HCT116 (cell line): ENCODE data around the gene ACVR1B. TPM values are rescaled to one million over a fixed set of nuclear protein-coding genes. Genes with fewer than 3 reads are reported as not detected.

ENCODE experiments used
- ATAC-seq: fragments of 200-7000 bp; cut with Tn5 transposase; 2 replicates; pipeline ENCODE4 v1.9.1; 2020; ENCODE audit warnings: mild to moderate bottlenecking, moderate library complexity
- BruUV-seq: library from RNA; stranded (reverse); fragments of 400-500 nt; replicated peaks from 2 replicates; lab custom pipeline; 2021; lab: Mats Ljungman, UMichigan
- CTCF ChIA-PET: fragments of 300-600 bp; sonication (Branson Sonifier 250); formaldehyde crosslinking; loops from one replicate; lab custom pipeline; 2021; ENCODE audit warnings: antibody characterized with exemption; lab: Charles Lee
- POLR2A ChIA-PET: fragments of 300-600, 350-600 bp; sonication (Branson Sonifier 250); formaldehyde crosslinking; loops from one replicate; lab custom pipeline; 2021; ENCODE audit warnings: antibody characterized with exemption; lab: Charles Lee
- RAD21 ChIA-PET, 2 experiments: fragments of 300-600 bp; sonication (Branson Sonifier 250); formaldehyde crosslinking; loops; one replicate each; lab custom pipeline; 2023; ENCODE audit warnings: low total read pairs in 2 of 2; ENCODE audit not compliant: uncharacterized antibody in 2 of 2, unreplicated experiment in 2 of 2, low non-redundant PET in 1 of 2; lab: Charles Lee
- DNase-seq: peaks from one replicate; pipeline ENCODE4 v3.0.0-alpha.2; 2010; ENCODE audit warnings: low read depth, low spot score
- H2AFZ ChIP-seq: fragments of 200-600 bp; shearing (Covaris generic), sonication (generic); 2 replicates; pipeline ENCODE4 v1.6.1; 2017; ENCODE audit warnings: low read depth, mixed run types, mixed read lengths, antibody characterized with exemption, low read length; ENCODE audit not compliant: poor library complexity, severe bottlenecking
- H3K27ac ChIP-seq: 2 replicates; pipeline ENCODE4 v1.5.1; 2012; ENCODE audit warnings: low read depth, low read length
- H3K27me3 ChIP-seq: fragments of 200-600 bp; sonication (generic); 2 replicates; pipeline ENCODE4 v1.6.1; 2016; ENCODE audit warnings: mixed run types, low read length, mixed read lengths; ENCODE audit not compliant: insufficient read depth
- H3K36me3 ChIP-seq, 2 experiments: fragments of 200-500 bp in 1 of 2; fragments of 200-600 bp in 1 of 2; sonication (Bioruptor generic) in 1 of 2; sonication (generic) in 1 of 2; 2 replicates each; pipeline versions ENCODE4 v1.5.1 to v1.6.1; 2014 to 2016; ENCODE audit warnings: low read length in 2 of 2, inconsistent platforms in 1 of 2, mixed read lengths in 1 of 2, mixed run types in 1 of 2; ENCODE audit not compliant: insufficient read depth in 2 of 2, control insufficient read depth in 1 of 2
- H3K4me1 ChIP-seq, 2 experiments: fragments of 200-600 bp in 1 of 2; sonication (generic) in 1 of 2; 2 replicates each; pipeline versions ENCODE4 v1.5.1 to v1.6.1; 2012 to 2017; ENCODE audit warnings: low read length in 2 of 2, inconsistent platforms in 1 of 2, mild to moderate bottlenecking in 1 of 2, mixed read lengths in 1 of 2, mixed run types in 1 of 2, moderate library complexity in 1 of 2; ENCODE audit not compliant: insufficient read depth in 2 of 2, control insufficient read depth in 1 of 2
- H3K4me2 ChIP-seq: fragments of 200-600 bp; sonication (generic); 2 replicates; pipeline ENCODE4 v1.6.1; 2017; ENCODE audit warnings: mixed run types, low read length, mixed read lengths
- H3K4me3 ChIP-seq, 2 experiments: fragments of 200-600 bp in 1 of 2; sonication (generic) in 1 of 2; replicated peaks in 1 of 2; 2 replicates each; pipeline ENCODE4 v1.5.1; 2011 to 2016; ENCODE audit warnings: low read length in 2 of 2, control low read depth in 1 of 2, low read depth in 1 of 2, mild to moderate bottlenecking in 1 of 2, mixed read lengths in 1 of 2, mixed run types in 1 of 2
- H3K79me2 ChIP-seq: fragments of 200-600 bp; sonication (generic); 2 replicates; pipeline ENCODE4 v1.6.1; 2017; ENCODE audit warnings: mild to moderate bottlenecking, mixed run types, low read length, moderate library complexity, mixed read lengths; ENCODE audit not compliant: insufficient read depth
- H3K9ac ChIP-seq: fragments of 200-600 bp; sonication (generic); 2 replicates; pipeline ENCODE4 v1.6.1; 2016; ENCODE audit warnings: low read length, mixed read lengths
- H3K9me2 ChIP-seq: fragments of 200-600 bp; sonication (generic), shearing (Covaris generic); 2 replicates; pipeline ENCODE4 v1.6.1; 2017; ENCODE audit warnings: mixed run types, mild to moderate bottlenecking, moderate library complexity; ENCODE audit not compliant: insufficient read depth
- H3K9me3 ChIP-seq, 2 experiments: fragments of 200-500 bp in 1 of 2; fragments of 200-600 bp in 1 of 2; sonication (Bioruptor generic) in 1 of 2; sonication (generic) in 1 of 2; 2 replicates each; pipeline ENCODE4 v1.6.1; 2014 to 2017; ENCODE audit warnings: low read length in 2 of 2, mixed read lengths in 2 of 2, inconsistent platforms in 1 of 2, low read depth in 1 of 2, mild to moderate bottlenecking in 1 of 2, mixed run types in 1 of 2, moderate library complexity in 1 of 2; ENCODE audit not compliant: control insufficient read depth in 1 of 2, insufficient read depth in 1 of 2
- H4K20me1 ChIP-seq: fragments of 200-600 bp; sonication (generic), shearing (Covaris generic); 2 replicates; pipeline ENCODE4 v1.6.1; 2017; ENCODE audit warnings: mixed run types, mild to moderate bottlenecking, moderate library complexity; ENCODE audit not compliant: insufficient read depth
- CBX3 ChIP-seq: IDR thresholded peaks from 2 replicates; pipeline ENCODE4 v1.6.1; 2012; ENCODE audit warnings: low read depth
- CTCF ChIP-seq, 3 experiments: fragments of 200-600 bp in 1 of 3; sonication (generic) in 1 of 3; IDR thresholded peaks in 2 of 3; conservative IDR thresholded peaks in 1 of 3; 2 replicates each; pipeline ENCODE4 v1.5.1; 2012 to 2017; ENCODE audit warnings: low read depth in 2 of 3, low read length in 2 of 3, antibody characterized with exemption in 1 of 3, borderline replicate concordance in 1 of 3, control low read depth in 1 of 3, mild to moderate bottlenecking in 1 of 3, mixed read lengths in 1 of 3, mixed run types in 1 of 3, moderate library complexity in 1 of 3; ENCODE audit not compliant: insufficient read depth in 1 of 3
- EGR1 ChIP-seq: IDR thresholded peaks from 2 replicates; pipeline ENCODE4 v1.6.1; 2012; ENCODE audit warnings: low read depth
- ELF1 ChIP-seq: IDR thresholded peaks from 2 replicates; pipeline ENCODE4 v1.6.1; 2012; ENCODE audit warnings: low read depth, borderline replicate concordance
- EZH2 ChIP-seq: fragments of 200-600 bp; sonication (generic); IDR thresholded peaks from 2 replicates; pipeline ENCODE4 v1.6.1; 2017; ENCODE audit warnings: antibody characterized with exemption, mixed run types
- EZH2phosphoT487 ChIP-seq: fragments of 200-600 bp; IDR thresholded peaks from 2 replicates; pipeline ENCODE4 v1.6.1; 2018; ENCODE audit warnings: antibody characterized with exemption, borderline replicate concordance
- FOSL1 ChIP-seq: IDR thresholded peaks from 2 replicates; pipeline ENCODE4 v1.6.1; 2012; ENCODE audit warnings: low read depth
- MAX ChIP-seq: IDR thresholded peaks from 2 replicates; pipeline ENCODE4 v1.6.1; 2012
- POLR2AphosphoS5 ChIP-seq: IDR thresholded peaks from 2 replicates; pipeline ENCODE4 v1.6.1; 2011; ENCODE audit warnings: mild to moderate bottlenecking, low read depth, low read length, moderate library complexity
- RAD21 ChIP-seq: IDR thresholded peaks from 2 replicates; pipeline ENCODE4 v1.6.1; 2012; ENCODE audit warnings: low read depth, mild to moderate bottlenecking
- REST ChIP-seq: IDR thresholded peaks from 2 replicates; pipeline ENCODE4 v1.6.1; 2012; ENCODE audit warnings: low read depth
- SIN3A ChIP-seq: IDR thresholded peaks from 2 replicates; pipeline ENCODE4 v1.6.1; 2012; ENCODE audit warnings: low read depth
- SP1 ChIP-seq: IDR thresholded peaks from 2 replicates; pipeline ENCODE4 v1.6.1; 2012; ENCODE audit warnings: low read depth
- SRF ChIP-seq: IDR thresholded peaks from 2 replicates; pipeline ENCODE4 v1.6.1; 2012; ENCODE audit warnings: low read depth
- ZFX ChIP-seq: fragments of 450-650 bp; IDR thresholded peaks from 2 replicates; pipeline ENCODE4 v1.6.1; 2017
- ZNF274 ChIP-seq: fragments of 200-500 bp; sonication (Bioruptor generic); IDR thresholded peaks from 2 replicates; pipeline ENCODE4 v1.6.1; 2014; ENCODE audit warnings: mild to moderate bottlenecking, low read depth, low read length, inconsistent platforms
- intact Hi-C: fragments of 100-400 bp; cut with micrococcal nuclease; formaldehyde crosslinking; loops from 2 replicates; pipeline ENCODE4 v1.10.0; 2022
- total RNA-seq: library from RNA; stranded (reverse); gene quantifications from one replicate; pipeline ENCODE4 v1.2.1, GENCODE V29; 2021; ENCODE audit not compliant: unreplicated experiment

The ACVR1B gene
- total RNA-seq, 1 experiment from 2014 or later = 22.7 TPM

- TF ChIP-seq POLR2AphosphoS5 (no peak), REST (no peak), CBX3 (no peak), FOSL1 (no peak), EGR1 (no peak), EZH2phosphoT487 (no peak), ELF1 (no peak), MAX (no peak), SP1 (no peak), SRF (no peak), ZNF274 (no peak), RAD21 (no peak), ZFX (no peak), EZH2 (no peak), CTCF (IDR thresholded peaks at IDR 0.05 in 2 of 3, conservative IDR thresholded peaks at IDR 0.05 in 1 of 3; ENCODE audit: borderline replicate concordance in 1 of 3, insufficient read depth in 1 of 3, low read depth in 2 of 3, low read length in 2 of 3) (no peak), SIN3A (no peak)
- no peak overlapping the region for H2AFZ ChIP-seq
- DNase-seq (no peak), ATAC-seq (no peak)
- no peak overlapping the region for H3K27ac ChIP-seq
- no peak overlapping the region for H3K9ac ChIP-seq
- ChIA-PET POLR2A (no interaction called here), RAD21 (no interaction called here), CTCF (no interaction called here)
- peaks cover 83% of the 10 kb centered on the region for H3K79me2 ChIP-seq
- peaks cover 13 to 23% of the 10 kb centered on the region in 2 experiments for H3K4me1 ChIP-seq
- H4K20me1 ChIP-seq = no peaks in the 10 kb centered on the region
- intact Hi-C loops = no loop called here
- no peaks in the 10 kb centered on the region for H3K27me3 ChIP-seq
- H3K4me3 ChIP-seq = no peak overlapping the region
- H3K9me2 ChIP-seq = no peaks in the 10 kb centered on the region
- H3K9me3 ChIP-seq = no peaks in the 10 kb centered on the region
- no peak overlapping the region for H3K4me2 ChIP-seq
- peaks cover 0 to 4% of the 10 kb centered on the region in 2 experiments; a peak in 1 of 4 replicates for H3K36me3 ChIP-seq
- no TSS peak for BruUV-seq
Measured at GRCh38 chr12:51959921-51960320, 8.4 kb downstream of the ACVR1B start.
